Smooth muscle cell (in vitro differentiated cells): ENCODE data around the gene ZNF500. TPM values are rescaled to one million over a fixed set of nuclear protein-coding genes. Genes with fewer than 3 reads are reported as not detected.

ENCODE experiments used
- DNase-seq: peaks from one replicate; lab custom pipeline; 2025; ENCODE audit not compliant: unreplicated experiment; lab: John Stamatoyannopoulos, UW
- H2AFZ ChIP-seq: fragments of 200-600 bp; sonication (generic); 2 replicates; pipeline ENCODE4 v1.6.0; 2016; ENCODE audit warnings: antibody characterized with exemption, low read depth, mild to moderate bottlenecking
- H3F3A ChIP-seq: fragments of 200-600 bp; sonication (generic); 2 replicates; pipeline ENCODE4 v1.6.0; 2017; ENCODE audit warnings: antibody characterized with exemption, low read depth
- H3K27ac ChIP-seq: fragments of 200-600 bp; sonication (generic); 2 replicates; pipeline ENCODE4 v1.5.1; 2016; ENCODE audit warnings: low read depth, mild to moderate bottlenecking
- H3K27me3 ChIP-seq: fragments of 200-600 bp; sonication (generic); 2 replicates; pipeline ENCODE4 v1.6.1; 2016; ENCODE audit warnings: low read depth, mild to moderate bottlenecking
- H3K36me3 ChIP-seq: fragments of 200-600 bp; sonication (generic); 2 replicates; pipeline ENCODE4 v1.5.1; 2016; ENCODE audit warnings: low read depth
- H3K4me1 ChIP-seq: fragments of 200-600 bp; sonication (generic); 2 replicates; pipeline ENCODE4 v1.5.1; 2016; ENCODE audit warnings: low read depth
- H3K4me2 ChIP-seq: fragments of 200-600 bp; sonication (generic); 2 replicates; pipeline ENCODE4 v1.6.0; 2016; ENCODE audit warnings: mild to moderate bottlenecking
- H3K4me3 ChIP-seq: fragments of 200-600 bp; sonication (generic); 2 replicates; pipeline ENCODE4 v1.5.1; 2016; ENCODE audit warnings: mild to moderate bottlenecking
- H3K79me2 ChIP-seq: fragments of 200-600 bp; sonication (generic); 2 replicates; pipeline ENCODE4 v1.6.0; 2016; ENCODE audit warnings: low read depth, mild to moderate bottlenecking
- H3K9ac ChIP-seq: fragments of 200-600 bp; sonication (generic); 2 replicates; pipeline ENCODE4 v1.6.0; 2016; ENCODE audit warnings: low read depth
- H3K9me3 ChIP-seq: fragments of 200-600 bp; sonication (generic); replicated peaks from 2 replicates; pipeline ENCODE4 v1.5.1; 2016; ENCODE audit warnings: low read depth
- H4K20me1 ChIP-seq: fragments of 200-600 bp; sonication (generic); 2 replicates; pipeline ENCODE4 v1.6.0; 2016; ENCODE audit warnings: low read depth
- WGBS: methylation state at CpG from one replicate; pipeline ENCODE4 v1.1.7; 2016; ENCODE audit warnings: low lambda C conversion rate; 5-methylcytosine and 5-hydroxymethylcytosine counted together
- polyA plus RNA-seq: library from polyadenylated mRNA; unstranded; fragments of >200 nt; fragmentation: Nextera tagmentation; extraction: Ambion mirVana; gene quantifications from 2 replicates; pipeline ENCODE4 v1.2.1, GENCODE V29; 2016
- total RNA-seq: library from RNA; depleted of rRNA; stranded (reverse); fragments of >200 nt; gene quantifications from 2 replicates; pipeline ENCODE4 v1.2.3, GENCODE V29; 2014
- TF ChIP-seq, protein P1 (sequence below): fragments of 200-600 bp; sonication (generic); IDR thresholded peaks from 2 replicates; pipeline ENCODE4 v1.5.1; 2017; ENCODE audit warnings: borderline replicate concordance, mild to moderate bottlenecking, antibody characterized with exemption; ENCODE audit not compliant: insufficient read depth, poor library complexity, severe bottlenecking

Gene ZNF500
- total and polyA plus RNA-seq, 2 experiments from 2014 or later, result 4.1 to 7.1 TPM

DNA sequence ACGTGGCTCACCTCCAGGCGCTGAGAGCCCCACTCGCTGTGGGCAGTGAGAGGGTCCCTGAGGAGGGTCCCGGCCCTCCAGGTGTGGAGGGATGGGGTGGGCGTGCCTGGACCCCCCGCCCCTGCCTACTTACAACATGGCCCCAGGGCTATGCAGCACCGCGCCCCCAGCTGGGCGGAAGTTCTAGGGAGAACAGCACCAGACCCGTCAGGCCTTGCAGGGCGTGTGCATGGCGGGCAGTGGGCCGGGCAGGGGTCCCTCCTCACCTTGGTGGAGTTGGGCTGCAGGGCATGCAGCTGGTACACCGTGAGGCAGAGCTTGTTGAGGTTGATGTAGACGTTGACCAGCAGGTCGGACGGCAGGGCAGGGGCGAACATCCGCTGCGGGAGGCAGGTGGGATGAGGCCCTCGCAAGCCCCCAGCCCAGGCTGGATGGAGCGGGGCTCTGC lies 30.9 kb upstream of the ZNF500 start:
- no peak overlapping the region for H3K4me2 ChIP-seq
- H2AFZ ChIP-seq, result no peak overlapping the region
- no peaks in the 10 kb centered on the region for H3F3A ChIP-seq
- H3K27ac ChIP-seq, result no peak overlapping the region
- H4K20me1 ChIP-seq, result no peaks in the 10 kb centered on the region
- H3K27me3 ChIP-seq, result no peaks in the 10 kb centered on the region
- H3K9me3 ChIP-seq, result no peaks in the 10 kb centered on the region
- H3K79me2 ChIP-seq, result peaks cover 4% of the 10 kb centered on the region
- no peak overlapping the region for H3K9ac ChIP-seq
- H3K4me3 ChIP-seq, result no peak overlapping the region
- H3K36me3 ChIP-seq, result no peaks in the 10 kb centered on the region
- no peaks in the 10 kb centered on the region for H3K4me1 ChIP-seq
- no peak for DNase-seq
- TF ChIP-seq, protein P1, sequence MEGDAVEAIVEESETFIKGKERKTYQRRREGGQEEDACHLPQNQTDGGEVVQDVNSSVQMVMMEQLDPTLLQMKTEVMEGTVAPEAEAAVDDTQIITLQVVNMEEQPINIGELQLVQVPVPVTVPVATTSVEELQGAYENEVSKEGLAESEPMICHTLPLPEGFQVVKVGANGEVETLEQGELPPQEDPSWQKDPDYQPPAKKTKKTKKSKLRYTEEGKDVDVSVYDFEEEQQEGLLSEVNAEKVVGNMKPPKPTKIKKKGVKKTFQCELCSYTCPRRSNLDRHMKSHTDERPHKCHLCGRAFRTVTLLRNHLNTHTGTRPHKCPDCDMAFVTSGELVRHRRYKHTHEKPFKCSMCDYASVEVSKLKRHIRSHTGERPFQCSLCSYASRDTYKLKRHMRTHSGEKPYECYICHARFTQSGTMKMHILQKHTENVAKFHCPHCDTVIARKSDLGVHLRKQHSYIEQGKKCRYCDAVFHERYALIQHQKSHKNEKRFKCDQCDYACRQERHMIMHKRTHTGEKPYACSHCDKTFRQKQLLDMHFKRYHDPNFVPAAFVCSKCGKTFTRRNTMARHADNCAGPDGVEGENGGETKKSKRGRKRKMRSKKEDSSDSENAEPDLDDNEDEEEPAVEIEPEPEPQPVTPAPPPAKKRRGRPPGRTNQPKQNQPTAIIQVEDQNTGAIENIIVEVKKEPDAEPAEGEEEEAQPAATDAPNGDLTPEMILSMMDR, result no peak
- WGBS, result 94% methylated on average over 21 of the region's 22 CpGs

DNA sequence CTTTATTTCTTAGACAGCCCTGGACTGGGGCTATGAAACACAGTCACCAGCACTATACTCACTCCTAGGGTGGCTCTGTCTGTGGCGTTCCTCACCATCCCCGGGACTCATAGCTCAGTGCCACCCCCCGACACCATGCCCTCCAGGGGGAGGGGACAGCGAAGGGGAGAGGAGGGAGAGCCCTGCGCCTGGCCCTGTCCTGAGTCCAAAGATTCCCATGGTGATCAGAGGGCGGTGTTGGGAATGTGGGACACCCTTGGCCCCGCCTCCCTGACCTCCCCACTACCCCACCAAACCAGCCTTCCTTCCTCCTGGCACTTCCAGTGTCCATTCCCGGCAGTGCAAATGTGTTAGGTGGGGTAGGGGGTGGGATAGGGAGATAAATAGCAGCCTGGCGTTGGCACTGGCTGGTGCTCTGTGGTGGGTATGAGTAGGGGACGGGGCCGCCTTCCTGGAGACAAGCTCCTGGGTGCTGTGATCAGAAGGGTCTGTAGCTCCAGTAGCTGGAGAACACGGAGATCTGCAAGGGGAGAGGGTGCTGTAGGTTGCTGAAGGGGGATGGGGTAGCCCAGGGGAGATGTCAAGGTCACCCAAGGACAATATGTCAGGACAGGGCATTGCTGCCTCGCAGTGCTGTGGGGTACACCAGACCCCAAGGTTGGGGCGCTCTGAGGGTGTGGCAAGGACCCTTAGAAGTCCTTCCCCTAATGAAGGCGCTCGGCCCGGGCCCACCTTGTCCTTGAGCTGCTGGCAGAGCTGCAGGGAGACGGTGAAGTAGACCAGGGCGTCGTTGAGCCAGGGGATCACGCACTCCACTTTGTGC lies 30.2 kb upstream of the ZNF500 start:
- Histone ChIP-seq H4K20me1 (no peaks in the 10 kb centered on the region), H3K4me1 (no peaks in the 10 kb centered on the region), H3K9me3 (no peaks in the 10 kb centered on the region), H3K4me2 (no peak overlapping the region), H3K36me3 (no peaks in the 10 kb centered on the region), H3K9ac (no peak overlapping the region), H3F3A (no peaks in the 10 kb centered on the region), H3K27me3 (no peaks in the 10 kb centered on the region), H3K27ac (no peak overlapping the region), H3K4me3 (no peak overlapping the region), H2AFZ (no peak overlapping the region), H3K79me2 (peaks cover 4% of the 10 kb centered on the region)
- DNase-seq, result no peak
- TF ChIP-seq, protein P1, result no peak
- 88% methylated on average over 17 of the region's 21 CpGs for WGBS

DNA sequence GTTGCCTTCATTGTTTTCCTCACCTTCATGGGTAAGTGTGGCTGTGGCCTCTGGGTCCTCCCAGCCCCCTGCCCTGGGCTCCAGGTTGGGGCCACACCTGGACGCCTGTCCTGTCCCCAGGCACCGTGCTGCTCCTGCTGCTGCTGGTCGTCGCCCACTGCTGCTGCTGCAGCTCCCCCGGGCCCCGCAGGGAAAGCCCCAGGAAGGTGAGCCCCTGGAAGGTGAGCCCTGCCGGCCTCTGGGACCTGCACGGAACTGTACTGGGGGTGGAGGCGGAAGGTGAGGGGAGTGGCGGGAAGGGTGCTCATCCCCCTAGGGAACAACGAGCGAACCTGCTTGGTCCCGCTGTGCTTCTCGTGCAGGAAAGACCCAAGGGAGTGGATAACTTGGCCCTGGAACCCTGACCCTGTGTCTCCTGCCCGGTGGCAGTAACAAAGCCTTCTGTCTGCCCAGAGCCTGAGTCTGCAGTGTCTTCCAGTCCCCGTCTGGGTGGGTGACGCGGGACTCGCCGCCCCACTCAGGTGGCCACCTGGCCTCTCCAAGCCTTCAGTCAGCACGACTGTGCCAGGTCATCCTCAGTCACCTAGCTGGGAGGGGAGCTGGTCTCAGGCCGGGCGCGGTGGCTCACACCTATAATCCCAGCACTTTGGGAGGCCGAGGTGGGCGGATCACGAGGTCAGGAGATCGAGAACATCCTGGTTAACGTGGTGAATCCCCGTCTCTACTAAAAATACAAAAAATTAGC lies 29.0 kb upstream of the ZNF500 start:
- H3K79me2 ChIP-seq, result no peaks in the 10 kb centered on the region
- H3K9me3 ChIP-seq, result no peaks in the 10 kb centered on the region
- no peak for DNase-seq
- H3K27me3 ChIP-seq, result no peaks in the 10 kb centered on the region
- H3K36me3 ChIP-seq, result no peaks in the 10 kb centered on the region
- H3K4me2 ChIP-seq, result no peak overlapping the region
- H2AFZ ChIP-seq, result no peak overlapping the region
- no peaks in the 10 kb centered on the region for H3K4me1 ChIP-seq
- H3K27ac ChIP-seq, result no peak overlapping the region
- H3K4me3 ChIP-seq, result no peak overlapping the region
- no peaks in the 10 kb centered on the region for H3F3A ChIP-seq
- no peaks in the 10 kb centered on the region for H4K20me1 ChIP-seq
- WGBS, result 94% methylated on average over 27 of the region's 30 CpGs
- H3K9ac ChIP-seq, result no peak overlapping the region
- TF ChIP-seq, protein P1, result no peak
